Measurements from ENCODE around the gene SLC5A10. TPM values are rescaled to one million over a fixed set of nuclear protein-coding genes. Genes with fewer than 3 reads are reported as not detected.

Gene SLC5A10
- polyA plus RNA-seq, 1 donor from 2014 or later, result not detected

- Histone ChIP-seq H3K79me2 (replicated peaks; ENCODE audit: insufficient read depth, low read length) (no peaks in the 10 kb centered on the region), H3K36me3 (ENCODE audit: insufficient read depth, low read length) (no peaks in the 10 kb centered on the region), H4K20me1 (ENCODE audit: insufficient read depth) (no peaks in the 10 kb centered on the region), H3K27me3 (ENCODE audit: insufficient read depth, low read depth, low read length) (no peaks in the 10 kb centered on the region), H3F3A (ENCODE audit: insufficient read depth, low read length, poor library complexity, severe bottlenecking) (no peaks in the 10 kb centered on the region), H2AFZ (ENCODE audit: low read depth, low read length) (no peak overlapping the region), H3K9me2 (ENCODE audit: insufficient read depth, low read length) (no peaks in the 10 kb centered on the region), H3K4me3 (ENCODE audit: low read length) (no peak overlapping the region), H3K9ac (ENCODE audit: low read length) (no peak overlapping the region), H3K4me2 (ENCODE audit: low read length) (no peak overlapping the region), H3K9me3 (ENCODE audit: low read length) (no peaks in the 10 kb centered on the region), H3K27ac (ENCODE audit: low read length) (no peak overlapping the region)
- TF ChIP-seq MXI1 (conservative IDR thresholded peaks at IDR 0.05; ENCODE audit: poor library complexity, severe bottlenecking), result no peak
- no peak for TF ChIP-seq SMC3 (conservative IDR thresholded peaks at IDR 0.05; ENCODE audit: poor library complexity)
- TF ChIP-seq REST (IDR thresholded peaks at IDR 0.05; ENCODE audit: borderline replicate concordance), result no peak
- TF ChIP-seq TAF1 (IDR thresholded peaks at IDR 0.05; ENCODE audit: low read depth), result no peak
- TF ChIP-seq RAD21 (conservative IDR thresholded peaks at IDR 0.05), result no peak
- no peak for TF ChIP-seq EP300 (conservative IDR thresholded peaks at IDR 0.05; ENCODE audit: poor library complexity, severe bottlenecking)
- TF ChIP-seq POLR2AphosphoS5 (IDR thresholded peaks at IDR 0.05), result no peak
- no peak for TF ChIP-seq CTCF (IDR thresholded peaks at IDR 0.05; ENCODE audit: poor library complexity, severe bottlenecking)
- no peak for TF ChIP-seq EZH2 (IDR thresholded peaks at IDR 0.05; ENCODE audit: borderline replicate concordance, insufficient read depth, low read length, poor library complexity, severe bottlenecking)
Measured at GRCh38 chr17:18987230-18987610, 35.3 kb downstream of the SLC5A10 start.

GRCh38 chr17:18987862-18988545 lies 36.0 kb downstream of the SLC5A10 start:
- H3K9me2 ChIP-seq (ENCODE audit: insufficient read depth, low read length), result no peaks in the 10 kb centered on the region
- H3K27me3 ChIP-seq (ENCODE audit: insufficient read depth, low read depth, low read length), result no peaks in the 10 kb centered on the region
- no peaks in the 10 kb centered on the region for H3K9me3 ChIP-seq (ENCODE audit: low read length)
- H3K4me3 ChIP-seq (ENCODE audit: low read length), result no peak overlapping the region
- TF ChIP-seq CTCF (IDR thresholded peaks at IDR 0.05; ENCODE audit: poor library complexity, severe bottlenecking), result no peak
- TF ChIP-seq SMC3 (conservative IDR thresholded peaks at IDR 0.05; ENCODE audit: poor library complexity), result no peak
- TF ChIP-seq EZH2 (IDR thresholded peaks at IDR 0.05; ENCODE audit: borderline replicate concordance, insufficient read depth, low read length, poor library complexity, severe bottlenecking), result no peak
- no peak for TF ChIP-seq RAD21 (conservative IDR thresholded peaks at IDR 0.05)
- TF ChIP-seq TAF1 (IDR thresholded peaks at IDR 0.05; ENCODE audit: low read depth), result no peak
- TF ChIP-seq REST (IDR thresholded peaks at IDR 0.05; ENCODE audit: borderline replicate concordance), result no peak
- no peak for TF ChIP-seq MXI1 (conservative IDR thresholded peaks at IDR 0.05; ENCODE audit: poor library complexity, severe bottlenecking)
- no peak for TF ChIP-seq POLR2AphosphoS5 (IDR thresholded peaks at IDR 0.05)
- no peak for TF ChIP-seq EP300 (conservative IDR thresholded peaks at IDR 0.05; ENCODE audit: poor library complexity, severe bottlenecking)
- H3K4me2 ChIP-seq (ENCODE audit: low read length), result no peak overlapping the region
- H3K9ac ChIP-seq (ENCODE audit: low read length), result no peak overlapping the region
- no peak overlapping the region for H2AFZ ChIP-seq (ENCODE audit: low read depth, low read length)
- no peaks in the 10 kb centered on the region for H3K36me3 ChIP-seq (ENCODE audit: insufficient read depth, low read length)
- no peaks in the 10 kb centered on the region for H3F3A ChIP-seq (ENCODE audit: insufficient read depth, low read length, poor library complexity, severe bottlenecking)
- H3K79me2 ChIP-seq (replicated peaks; ENCODE audit: insufficient read depth, low read length), result no peaks in the 10 kb centered on the region
- H4K20me1 ChIP-seq (ENCODE audit: insufficient read depth), result no peaks in the 10 kb centered on the region
- H3K27ac ChIP-seq (ENCODE audit: low read length), result no peak overlapping the region

All from neural cell (in vitro differentiated cells).